ENCODE data around the gene SART3.
"Not testable (repeated sequence)": the region's sequence is repeated elsewhere in the genome, so short reads cannot be mapped to it uniquely, and the experiment has no call there.

SART3 gene

GRCh38 chr12:108581311-108582227, 20.6 kb upstream of the SART3 start:
- no peak for DNase-seq (ENCODE audit: low read depth, low spot score)

GRCh38 chr12:108580531-108580930, 19.6 kb upstream of the SART3 start:
- no peak for DNase-seq (ENCODE audit: low read depth, low spot score)

- DNase-seq (ENCODE audit: low read depth, low spot score) = no peak
These were observed 17.8 kb upstream of the SART3 start for GRCh38 chr12:108578813-108579212.

- DNase-seq (ENCODE audit: low read depth, low spot score) = no peak
These were observed 17.3 kb upstream of the SART3 start for GRCh38 chr12:108578264-108578663.

- no peak for DNase-seq (ENCODE audit: low read depth, low spot score)
These were observed 16.5 kb upstream of the SART3 start for GRCh38 chr12:108577458-108577857.

GRCh38 chr12:108576660-108577234, 15.8 kb upstream of the SART3 start:
- DNase-seq (ENCODE audit: low read depth, low spot score) = no peak

- DNase-seq (ENCODE audit: low read depth, low spot score) = no peak
These were observed 14.4 kb upstream of the SART3 start for GRCh38 chr12:108575199-108575912.

- not testable (repeated sequence) for DNase-seq (ENCODE audit: low read depth, low spot score)
These were observed 13.3 kb upstream of the SART3 start for GRCh38 chr12:108574276-108574675.

GRCh38 chr12:108573317-108573716, 12.3 kb upstream of the SART3 start:
- DNase-seq (ENCODE audit: low read depth, low spot score) = no peak

GRCh38 chr12:108572166-108572790, 11.3 kb upstream of the SART3 start:
- DNase-seq (ENCODE audit: low read depth, low spot score) = no peak

- no peak for DNase-seq (ENCODE audit: low read depth, low spot score)
These were observed 10.7 kb upstream of the SART3 start for GRCh38 chr12:108571609-108572165.

GRCh38 chr12:108570743-108571608, 10.0 kb upstream of the SART3 start:
- peak; percentile 20 for DNase-seq (ENCODE audit: low read depth, low spot score)

GRCh38 chr12:108568338-108569154, 7.6 kb upstream of the SART3 start:
- DNase-seq (ENCODE audit: low read depth, low spot score) = no peak

GRCh38 chr12:108567406-108568337, 6.7 kb upstream of the SART3 start:
- DNase-seq (ENCODE audit: low read depth, low spot score) = no peak

GRCh38 chr12:108566452-108566851, 5.5 kb upstream of the SART3 start:
- no peak for DNase-seq (ENCODE audit: low read depth, low spot score)

- peak; percentile 34 for DNase-seq (ENCODE audit: low read depth, low spot score)
These were observed 5.0 kb upstream of the SART3 start for GRCh38 chr12:108565976-108566375.

- DNase-seq (ENCODE audit: low read depth, low spot score) = no peak
These were observed 4.2 kb upstream of the SART3 start for GRCh38 chr12:108565146-108565545.

GRCh38 chr12:108564724-108565123, 3.8 kb upstream of the SART3 start:
- no peak for DNase-seq (ENCODE audit: low read depth, low spot score)

GRCh38 chr12:108563804-108564151, 2.8 kb upstream of the SART3 start:
- no peak for DNase-seq (ENCODE audit: low read depth, low spot score)
